Stimulated activated CD8-positive, alpha-beta memory T cell treated with anti-CD3 and anti-CD28 coated beads, Interleukin-4, amount 100 ng/mL, for 4 hours (primary cell): ENCODE measurements around the gene ROR2.

ENCODE experiments used
- DNase-seq, 2 donors: peaks; one replicate each; pipeline ENCODE4 v3.0.0-alpha.2; 2020; ENCODE audit warnings: low read depth in 2 of 2, low spot score in 1 of 2

The ROR2 gene

GRCh38 chr9:91843623-91844148, 106.3 kb downstream of the ROR2 start:
- DNase-seq: no peak

GRCh38 chr9:91843093-91843492, 106.9 kb downstream of the ROR2 start:
- no peak for DNase-seq

GRCh38 chr9:91842358-91843049, 107.5 kb downstream of the ROR2 start:
- DNase-seq: no peak

GRCh38 chr9:91841591-91841990, 108.4 kb downstream of the ROR2 start:
- DNase-seq: no peak

- DNase-seq: no peak
Measured at GRCh38 chr9:91840882-91841281, 109.1 kb downstream of the ROR2 start.

GRCh38 chr9:91840469-91840868, 109.6 kb downstream of the ROR2 start:
- DNase-seq: no peak

- no peak for DNase-seq
Measured at GRCh38 chr9:91839926-91840465, 110.0 kb downstream of the ROR2 start.

GRCh38 chr9:91837981-91838731, 111.9 kb downstream of the ROR2 start:
- no peak for DNase-seq

- no peak for DNase-seq
Measured at GRCh38 chr9:91836515-91836914, 113.5 kb downstream of the ROR2 start.

- DNase-seq: no peak
Measured at GRCh38 chr9:91835632-91836031, 114.4 kb downstream of the ROR2 start.

- DNase-seq: no peak
Measured at GRCh38 chr9:91835216-91835615, 114.8 kb downstream of the ROR2 start.

- no peak for DNase-seq
Measured at GRCh38 chr9:91834740-91835139, 115.3 kb downstream of the ROR2 start.

- no peak for DNase-seq
Measured at GRCh38 chr9:91833878-91834255, 116.2 kb downstream of the ROR2 start.

GRCh38 chr9:91833096-91833877, 116.7 kb downstream of the ROR2 start:
- no peak for DNase-seq

- no peak for DNase-seq
Measured at GRCh38 chr9:91832322-91832721, 117.7 kb downstream of the ROR2 start.

- no peak for DNase-seq
Measured at GRCh38 chr9:91825866-91826265, 124.2 kb downstream of the ROR2 start.

GRCh38 chr9:91825422-91825821, 124.6 kb downstream of the ROR2 start:
- DNase-seq: no peak

- DNase-seq: no peak
Measured at GRCh38 chr9:91824601-91825305, 125.3 kb downstream of the ROR2 start.

- DNase-seq: no peak
Measured at GRCh38 chr9:91824151-91824550, 125.9 kb downstream of the ROR2 start.

- no peak for DNase-seq
Measured at GRCh38 chr9:91820949-91821880, 128.8 kb downstream of the ROR2 start.
